ENCODE measurements around the gene MMD2.

MMD2 gene

GRCh38 chr7:4999369-4999950 lies 40.5 kb upstream of the MMD2 start:
- no peak for TF ChIP-seq POLR2AphosphoS5 (IDR thresholded peaks at IDR 0.05; ENCODE audit: low read depth, low read length)
- no peak for TF ChIP-seq TAF1 (IDR thresholded peaks at IDR 0.05; ENCODE audit: borderline replicate concordance, insufficient read depth, low read length)
- TF ChIP-seq FOXP2 (optimal IDR thresholded peaks at IDR 0.05; ENCODE audit: borderline replicate concordance, extremely low read depth, extremely low read length, insufficient read depth): no peak
- no peak for TF ChIP-seq SIN3A (IDR thresholded peaks at IDR 0.05; ENCODE audit: borderline replicate concordance, insufficient read depth, low read length)
- no peak for TF ChIP-seq REST (IDR thresholded peaks at IDR 0.05; ENCODE audit: insufficient read depth in 1 of 2, low read depth in 2 of 2, low read length in 2 of 2)

GRCh38 chr7:4998910-4999309 lies 39.9 kb upstream of the MMD2 start:
- no peak for TF ChIP-seq POLR2AphosphoS5 (IDR thresholded peaks at IDR 0.05; ENCODE audit: low read depth, low read length)
- TF ChIP-seq REST (IDR thresholded peaks at IDR 0.05; ENCODE audit: insufficient read depth in 1 of 2, low read depth in 2 of 2, low read length in 2 of 2): no peak
- TF ChIP-seq TAF1 (IDR thresholded peaks at IDR 0.05; ENCODE audit: borderline replicate concordance, insufficient read depth, low read length): no peak
- TF ChIP-seq FOXP2 (optimal IDR thresholded peaks at IDR 0.05; ENCODE audit: borderline replicate concordance, extremely low read depth, extremely low read length, insufficient read depth): no peak
- TF ChIP-seq SIN3A (IDR thresholded peaks at IDR 0.05; ENCODE audit: borderline replicate concordance, insufficient read depth, low read length): no peak

GRCh38 chr7:4998244-4998643 lies 39.3 kb upstream of the MMD2 start:
- TF ChIP-seq POLR2AphosphoS5 (IDR thresholded peaks at IDR 0.05; ENCODE audit: low read depth, low read length) (no peak), REST (IDR thresholded peaks at IDR 0.05; ENCODE audit: insufficient read depth in 1 of 2, low read depth in 2 of 2, low read length in 2 of 2) (no peak), SIN3A (IDR thresholded peaks at IDR 0.05; ENCODE audit: borderline replicate concordance, insufficient read depth, low read length) (no peak), TAF1 (IDR thresholded peaks at IDR 0.05; ENCODE audit: borderline replicate concordance, insufficient read depth, low read length) (no peak), FOXP2 (optimal IDR thresholded peaks at IDR 0.05; ENCODE audit: borderline replicate concordance, extremely low read depth, extremely low read length, insufficient read depth) (no peak)

GRCh38 chr7:4996696-4997222 lies 37.8 kb upstream of the MMD2 start:
- TF ChIP-seq POLR2AphosphoS5 (IDR thresholded peaks at IDR 0.05; ENCODE audit: low read depth, low read length) (no peak), FOXP2 (optimal IDR thresholded peaks at IDR 0.05; ENCODE audit: borderline replicate concordance, extremely low read depth, extremely low read length, insufficient read depth) (no peak), REST (IDR thresholded peaks at IDR 0.05; ENCODE audit: insufficient read depth in 1 of 2, low read depth in 2 of 2, low read length in 2 of 2) (no peak), TAF1 (IDR thresholded peaks at IDR 0.05; ENCODE audit: borderline replicate concordance, insufficient read depth, low read length) (no peak), SIN3A (IDR thresholded peaks at IDR 0.05; ENCODE audit: borderline replicate concordance, insufficient read depth, low read length) (no peak)
